ENCODE measurements around the gene FNDC1. TPM values are rescaled to one million over a fixed set of nuclear protein-coding genes. Genes with fewer than 3 reads are reported as not detected.

The FNDC1 gene
- total RNA-seq, 6 experiments from 2014 or later, result 0.02 to 2.7 (median 0.85) TPM

GRCh38 chr6:159256128-159256527 lies 86.9 kb downstream of the FNDC1 start:
- peak overlapping the region in 1 of 3 donors; percentile 64 for H3K27ac ChIP-seq
- ATAC-seq (no peak), DNase-seq (no peak)
- H3K36me3 ChIP-seq, result no peaks in the 10 kb centered on the region
- TF ChIP-seq CTCF (IDR thresholded peaks at IDR 0.05) (no peak), POLR2A (IDR thresholded peaks at IDR 0.05) (no peak)
- 80% methylated on average over 5 of the region's 5 CpGs for WGBS (ENCODE audit: insufficient coverage, low coverage, low lambda C conversion rate, missing lambda C conversion rate)
- H3K4me3 ChIP-seq, result no peak overlapping the region
- H3K9me3 ChIP-seq, result no peaks in the 10 kb centered on the region
- no peaks in the 10 kb centered on the region for H3K27me3 ChIP-seq
- intact Hi-C loops (cut with DNase I), result no loop called here
- H3K4me1 ChIP-seq, result peaks cover 0 to 56% (median 9%) of the 10 kb centered on the region in 4 donors

DNA sequence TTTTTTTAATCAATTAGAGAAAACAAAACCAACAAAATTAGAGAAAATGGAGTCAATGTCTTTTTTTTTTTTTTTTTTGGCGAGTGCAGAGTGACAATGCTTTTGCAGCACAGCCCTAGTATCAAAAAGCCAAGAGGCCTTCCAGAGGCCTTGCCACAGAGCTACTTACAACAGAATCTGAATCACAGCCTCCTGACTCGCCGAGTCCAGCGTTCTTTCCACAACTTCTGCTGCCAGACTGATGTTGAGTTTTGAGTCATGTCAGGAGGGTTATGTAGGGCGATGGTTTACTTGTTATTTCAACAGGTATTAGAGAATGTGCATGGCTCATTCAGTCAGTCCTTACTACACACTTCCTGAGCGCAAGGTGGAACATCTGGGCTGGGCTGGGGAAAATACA lies 88.6 kb downstream of the FNDC1 start:
- no peak for ATAC-seq
- 98% methylated on average over 5 of the region's 6 CpGs for WGBS (ENCODE audit: insufficient coverage, low coverage, low lambda C conversion rate, missing lambda C conversion rate)

GRCh38 chr6:159259441-159260125 lies 90.4 kb downstream of the FNDC1 start:
- H3K27ac ChIP-seq, result no peak overlapping the region
- H3K4me1 ChIP-seq, result peaks cover 0 to 46% (median 9%) of the 10 kb centered on the region in 4 donors
- DNase-seq (peak in 1 of 3 donors; percentile 59), ATAC-seq (peak in 2 of 4 donors; percentile 42 to 45)
- TF ChIP-seq CTCF (IDR thresholded peaks at IDR 0.05), result no peak
- TF ChIP-seq POLR2A (IDR thresholded peaks at IDR 0.05), result no peak
- WGBS (ENCODE audit: insufficient coverage, low coverage, low lambda C conversion rate, missing lambda C conversion rate), result 56% methylated on average over 3 of the region's 3 CpGs
- H3K36me3 ChIP-seq, result no peaks in the 10 kb centered on the region
- no peaks in the 10 kb centered on the region for H3K27me3 ChIP-seq
- intact Hi-C loops (cut with DNase I), result no loop called here
- H3K9me3 ChIP-seq, result no peaks in the 10 kb centered on the region
- H3K4me3 ChIP-seq, result no peak overlapping the region

More for the DNA sequence above, 88.6 kb downstream of the FNDC1 start:
- peaks cover 0 to 57% (median 9%) of the 10 kb centered on the region in 4 donors for H3K4me1 ChIP-seq
- H3K27ac ChIP-seq, result no peak overlapping the region
- H3K9me3 ChIP-seq, result no peaks in the 10 kb centered on the region
- TF ChIP-seq POLR2A (IDR thresholded peaks at IDR 0.05) (no peak), CTCF (IDR thresholded peaks at IDR 0.05) (no peak)
- no peak for DNase-seq
- no peaks in the 10 kb centered on the region for H3K36me3 ChIP-seq
- H3K27me3 ChIP-seq, result no peaks in the 10 kb centered on the region
- no peak overlapping the region for H3K4me3 ChIP-seq
- intact Hi-C loops (cut with DNase I), result no loop called here

- Histone ChIP-seq H3K36me3 (no peaks in the 10 kb centered on the region), H3K4me1 (peaks cover 0 to 39% (median 7%) of the 10 kb centered on the region in 4 donors), H3K27ac (no peak overlapping the region), H3K27me3 (no peaks in the 10 kb centered on the region), H3K9me3 (no peaks in the 10 kb centered on the region), H3K4me3 (no peak overlapping the region)
- intact Hi-C loops (cut with DNase I), result no loop called here
- 86% methylated on average over 4 of the region's 4 CpGs for WGBS (ENCODE audit: insufficient coverage, low coverage, low lambda C conversion rate, missing lambda C conversion rate)
- no peak for ATAC-seq
- no peak for DNase-seq
- TF ChIP-seq CTCF (IDR thresholded peaks at IDR 0.05) (no peak), POLR2A (IDR thresholded peaks at IDR 0.05) (no peak)
These were observed 91.0 kb downstream of the FNDC1 start for GRCh38 chr6:159260208-159260607.
